ENCODE results near the gene SHISA4. TPM values are rescaled to one million over a fixed set of nuclear protein-coding genes. Genes with fewer than 3 reads are reported as not detected.
"Not testable (repeated sequence)": the region's sequence is repeated elsewhere in the genome, so short reads cannot be mapped to it uniquely, and the experiment has no call there.

SHISA4 gene
- total RNA-seq, 1 experiment from 2014 or later: 14.3 TPM

DNA sequence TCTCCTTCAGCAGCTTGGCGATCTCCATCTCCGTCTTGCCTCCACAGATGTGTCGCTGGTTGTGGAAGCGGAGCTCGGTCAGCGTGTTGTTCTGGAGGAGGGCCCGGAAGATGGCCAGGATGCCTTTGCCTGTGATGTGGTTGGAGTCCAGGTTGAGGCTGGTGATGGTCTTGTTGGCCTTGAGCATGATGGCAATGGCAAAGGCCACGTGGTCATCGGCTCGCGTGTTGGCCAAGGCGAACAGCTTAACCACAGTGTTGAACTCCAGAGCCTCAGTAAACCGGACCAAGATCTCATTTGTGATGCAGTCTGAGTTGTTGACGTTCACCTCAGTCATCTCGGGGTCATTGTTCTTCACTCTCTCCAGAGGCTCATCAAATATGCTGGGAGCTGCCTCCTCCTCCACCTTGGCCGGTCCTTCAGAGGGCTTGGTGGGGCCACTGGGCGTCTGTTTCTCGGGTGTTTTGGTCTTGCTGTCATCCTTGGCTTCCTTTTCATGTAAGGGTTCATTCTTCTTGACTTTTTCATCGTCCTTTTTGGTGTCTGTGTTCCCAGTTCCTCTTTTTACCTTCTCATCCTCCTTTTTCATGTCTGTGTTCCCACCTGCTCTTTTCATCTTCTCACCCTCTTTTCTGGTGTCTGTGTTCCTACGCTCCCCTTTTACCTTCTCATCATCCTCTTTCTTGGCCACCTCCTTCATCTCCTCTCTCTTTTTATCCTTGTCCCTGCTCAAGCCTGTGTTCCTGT, 11.2 kb downstream of the SHISA4 start:
- no peak overlapping the region for H3K27ac ChIP-seq (ENCODE audit: low read length)
- POLR2A ChIA-PET (ENCODE audit: unreplicated experiment): no interaction called here
- H2AFZ ChIP-seq (ENCODE audit: low read length): no peak overlapping the region
- no peak overlapping the region for H3K4me2 ChIP-seq (ENCODE audit: low read length)
- CTCF ChIA-PET: no interaction called here
- H3K4me1 ChIP-seq (ENCODE audit: insufficient read depth, low read length): peaks cover 13% of the 10 kb centered on the region; the same call in 1 of the 2 replicates
- H3K9ac ChIP-seq (ENCODE audit: low read length): no peak overlapping the region
- no peaks in the 10 kb centered on the region for H4K20me1 ChIP-seq (ENCODE audit: low read length)
- no peaks in the 10 kb centered on the region for H3K79me2 ChIP-seq (ENCODE audit: low read length)
- BruUV-seq (replicated peaks): no TSS peak
- no peak for ATAC-seq
- H3K36me3 ChIP-seq (ENCODE audit: low read depth, low read length): no peaks in the 10 kb centered on the region
- no peaks in the 10 kb centered on the region for H3K9me2 ChIP-seq (replicated peaks; ENCODE audit: low read length)
- intact Hi-C loops (cut with micrococcal nuclease): loop anchor here (5.0 kb wide), 1 partner anchor 32 kb away; no protein-coding TSS in a partner anchor
- no peak for TF ChIP-seq EZH2phosphoT487 (IDR thresholded peaks at IDR 0.05; ENCODE audit: borderline replicate concordance, low read length)
- TF ChIP-seq, protein P1, sequence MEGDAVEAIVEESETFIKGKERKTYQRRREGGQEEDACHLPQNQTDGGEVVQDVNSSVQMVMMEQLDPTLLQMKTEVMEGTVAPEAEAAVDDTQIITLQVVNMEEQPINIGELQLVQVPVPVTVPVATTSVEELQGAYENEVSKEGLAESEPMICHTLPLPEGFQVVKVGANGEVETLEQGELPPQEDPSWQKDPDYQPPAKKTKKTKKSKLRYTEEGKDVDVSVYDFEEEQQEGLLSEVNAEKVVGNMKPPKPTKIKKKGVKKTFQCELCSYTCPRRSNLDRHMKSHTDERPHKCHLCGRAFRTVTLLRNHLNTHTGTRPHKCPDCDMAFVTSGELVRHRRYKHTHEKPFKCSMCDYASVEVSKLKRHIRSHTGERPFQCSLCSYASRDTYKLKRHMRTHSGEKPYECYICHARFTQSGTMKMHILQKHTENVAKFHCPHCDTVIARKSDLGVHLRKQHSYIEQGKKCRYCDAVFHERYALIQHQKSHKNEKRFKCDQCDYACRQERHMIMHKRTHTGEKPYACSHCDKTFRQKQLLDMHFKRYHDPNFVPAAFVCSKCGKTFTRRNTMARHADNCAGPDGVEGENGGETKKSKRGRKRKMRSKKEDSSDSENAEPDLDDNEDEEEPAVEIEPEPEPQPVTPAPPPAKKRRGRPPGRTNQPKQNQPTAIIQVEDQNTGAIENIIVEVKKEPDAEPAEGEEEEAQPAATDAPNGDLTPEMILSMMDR (conservative IDR thresholded peaks at IDR 0.05; ENCODE audit: low read depth, low read length): no peak
- no peak for TF ChIP-seq EZH2 (IDR thresholded peaks at IDR 0.05; ENCODE audit: low read length, unreplicated experiment)
- H3K9me3 ChIP-seq (ENCODE audit: low read length): no peaks in the 10 kb centered on the region
- no peaks in the 10 kb centered on the region for H3F3A ChIP-seq (ENCODE audit: low read length, unreplicated experiment)
- H3K27me3 ChIP-seq (ENCODE audit: low read length): no peaks in the 10 kb centered on the region
- DNase-seq: no peak
- no peak overlapping the region for H3K4me3 ChIP-seq (ENCODE audit: low read length)

DNA sequence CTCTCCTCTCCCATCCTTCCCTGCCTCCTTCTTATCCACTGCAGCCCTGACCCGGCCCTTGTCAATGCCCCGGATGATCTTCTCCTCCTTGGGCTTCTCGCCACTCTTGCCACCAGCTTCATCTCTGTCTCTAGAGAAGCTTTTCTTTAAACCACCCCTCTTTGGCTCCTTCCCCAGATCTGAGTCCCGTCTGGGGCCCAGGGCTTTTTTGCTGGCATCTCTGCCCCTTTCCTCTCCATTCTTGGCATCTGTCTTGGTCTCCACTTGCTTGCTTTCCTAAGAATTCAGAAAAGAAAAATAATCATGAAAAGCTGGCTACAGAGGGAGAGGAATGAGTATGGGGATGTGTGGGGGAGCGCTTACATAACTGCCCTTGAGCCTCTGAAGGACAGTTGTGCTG, 11.8 kb downstream of the SHISA4 start:
- no TSS peak for BruUV-seq (replicated peaks)
- H3K27me3 ChIP-seq (ENCODE audit: low read length): no peaks in the 10 kb centered on the region
- H4K20me1 ChIP-seq (ENCODE audit: low read length): no peaks in the 10 kb centered on the region
- H3K79me2 ChIP-seq (ENCODE audit: low read length): no peaks in the 10 kb centered on the region
- DNase-seq (no peak), ATAC-seq (no peak)
- no peaks in the 10 kb centered on the region for H3K36me3 ChIP-seq (ENCODE audit: low read depth, low read length)
- no peak overlapping the region for H3K4me3 ChIP-seq (ENCODE audit: low read length)
- H3K27ac ChIP-seq (ENCODE audit: low read length): no peak overlapping the region
- H3K4me1 ChIP-seq (ENCODE audit: insufficient read depth, low read length): peaks cover 13% of the 10 kb centered on the region; the same call in 1 of the 2 replicates
- TF ChIP-seq EZH2 (IDR thresholded peaks at IDR 0.05; ENCODE audit: low read length, unreplicated experiment) (no peak), EZH2phosphoT487 (IDR thresholded peaks at IDR 0.05; ENCODE audit: borderline replicate concordance, low read length) (no peak)
- TF ChIP-seq, protein P1 (conservative IDR thresholded peaks at IDR 0.05; ENCODE audit: low read depth, low read length): no peak
- H3K9ac ChIP-seq (ENCODE audit: low read length): no peak overlapping the region
- ChIA-PET CTCF (no interaction called here), POLR2A (ENCODE audit: unreplicated experiment) (no interaction called here)
- intact Hi-C loops (cut with micrococcal nuclease): no loop called here
- H3K9me2 ChIP-seq (replicated peaks; ENCODE audit: low read length): no peaks in the 10 kb centered on the region
- no peaks in the 10 kb centered on the region for H3K9me3 ChIP-seq (ENCODE audit: low read length)
- H2AFZ ChIP-seq (ENCODE audit: low read length): no peak overlapping the region
- H3K4me2 ChIP-seq (ENCODE audit: low read length): no peak overlapping the region
- H3F3A ChIP-seq (ENCODE audit: low read length, unreplicated experiment): no peaks in the 10 kb centered on the region

DNA sequence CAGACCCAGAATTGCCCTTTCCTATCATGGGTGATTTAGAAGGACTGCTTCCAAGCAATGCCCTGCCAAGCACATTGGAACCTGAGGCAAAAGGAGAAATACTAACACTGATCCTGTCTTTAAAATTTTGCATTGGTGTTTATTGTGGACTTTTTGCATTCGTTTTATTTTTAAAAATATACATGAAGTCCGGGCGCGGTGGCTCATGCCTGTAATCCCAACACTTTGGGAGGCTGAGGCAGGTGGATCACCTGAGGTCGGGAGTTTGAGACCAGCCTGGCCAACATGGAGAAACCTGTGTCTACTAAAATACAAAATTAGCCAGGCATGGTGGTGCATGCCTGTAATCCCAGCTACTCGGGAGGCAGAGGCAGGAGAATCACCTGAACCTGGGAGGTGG, 12.3 kb downstream of the SHISA4 start:
- BruUV-seq (replicated peaks); DNase-seq; CTCF ChIA-PET; H3K4me2 ChIP-seq (ENCODE audit: low read length); H3K9me2 ChIP-seq (replicated peaks; ENCODE audit: low read length); H3K79me2 ChIP-seq (ENCODE audit: low read length); H3K4me3 ChIP-seq (ENCODE audit: low read length); intact Hi-C loops (cut with micrococcal nuclease); H3F3A ChIP-seq (ENCODE audit: low read length, unreplicated experiment); H2AFZ ChIP-seq (ENCODE audit: low read length); ATAC-seq; H4K20me1 ChIP-seq (ENCODE audit: low read length); H3K36me3 ChIP-seq (ENCODE audit: low read depth, low read length); H3K9me3 ChIP-seq (ENCODE audit: low read length); H3K27ac ChIP-seq (ENCODE audit: low read length); POLR2A ChIA-PET (ENCODE audit: unreplicated experiment); H3K9ac ChIP-seq (ENCODE audit: low read length); H3K27me3 ChIP-seq (ENCODE audit: low read length): not testable (repeated sequence)
- H3K4me1 ChIP-seq (ENCODE audit: insufficient read depth, low read length): peaks cover 12% of the 10 kb centered on the region; the same call in 1 of the 2 replicates

Measured in PC-3 (cell line).